Measurements from ENCODE around the gene FRMD3.

FRMD3 gene

GRCh38 chr9:83458530-83458929 lies 79.7 kb downstream of the FRMD3 start:
- Histone ChIP-seq H3K4me1 (ENCODE audit: control insufficient read depth in 1 of 2, insufficient read depth in 1 of 2, low read depth in 1 of 2, low read length in 1 of 2) (peaks cover 14 to 20% of the 10 kb centered on the region in 2 experiments), H3K36me3 (no peaks in the 10 kb centered on the region), H3K27me3 (no peaks in the 10 kb centered on the region), H3K4me3 (ENCODE audit: low read depth in 1 of 2, low read length in 1 of 2) (no peak overlapping the region), H3K27ac (no peak overlapping the region), H3K9me3 (no peaks in the 10 kb centered on the region)
- no peak for TF ChIP-seq CTCF (IDR thresholded peaks at IDR 0.05)

- H3K27ac ChIP-seq = no peak overlapping the region
- H3K4me3 ChIP-seq (ENCODE audit: low read depth in 1 of 2, low read length in 1 of 2) = no peak overlapping the region
- peaks cover 3 to 4% of the 10 kb centered on the region in 2 experiments for H3K4me1 ChIP-seq (ENCODE audit: control insufficient read depth in 1 of 2, insufficient read depth in 1 of 2, low read depth in 1 of 2, low read length in 1 of 2)
- H3K27me3 ChIP-seq = no peaks in the 10 kb centered on the region
- H3K9me3 ChIP-seq = no peaks in the 10 kb centered on the region
- TF ChIP-seq CTCF (IDR thresholded peaks at IDR 0.05) = no peak
- no peaks in the 10 kb centered on the region for H3K36me3 ChIP-seq
Observed at GRCh38 chr9:83457005-83457404, 81.2 kb downstream of the FRMD3 start.

- no peaks in the 10 kb centered on the region for H3K4me1 ChIP-seq (ENCODE audit: control insufficient read depth in 1 of 2, insufficient read depth in 1 of 2, low read depth in 1 of 2, low read length in 1 of 2)
- no peak overlapping the region for H3K27ac ChIP-seq
- H3K36me3 ChIP-seq = no peaks in the 10 kb centered on the region
- TF ChIP-seq CTCF (IDR thresholded peaks at IDR 0.05) = no peak
- H3K4me3 ChIP-seq (ENCODE audit: low read depth in 1 of 2, low read length in 1 of 2) = no peak overlapping the region
- no peaks in the 10 kb centered on the region for H3K27me3 ChIP-seq
- H3K9me3 ChIP-seq = no peaks in the 10 kb centered on the region
Observed at GRCh38 chr9:83456226-83456625, 82.0 kb downstream of the FRMD3 start.

- no peaks in the 10 kb centered on the region for H3K27me3 ChIP-seq
- no peaks in the 10 kb centered on the region for H3K9me3 ChIP-seq
- no peak overlapping the region for H3K4me3 ChIP-seq (ENCODE audit: low read depth in 1 of 2, low read length in 1 of 2)
- H3K27ac ChIP-seq = no peak overlapping the region
- H3K36me3 ChIP-seq = no peaks in the 10 kb centered on the region
- no peaks in the 10 kb centered on the region for H3K4me1 ChIP-seq (ENCODE audit: control insufficient read depth in 1 of 2, insufficient read depth in 1 of 2, low read depth in 1 of 2, low read length in 1 of 2)
- no peak for TF ChIP-seq CTCF (IDR thresholded peaks at IDR 0.05)
Observed at GRCh38 chr9:83454076-83454475, 84.1 kb downstream of the FRMD3 start.

- TF ChIP-seq CTCF (IDR thresholded peaks at IDR 0.05) = no peak
- Histone ChIP-seq H3K4me3 (ENCODE audit: low read depth in 1 of 2, low read length in 1 of 2) (no peak overlapping the region), H3K4me1 (ENCODE audit: control insufficient read depth in 1 of 2, insufficient read depth in 1 of 2, low read depth in 1 of 2, low read length in 1 of 2) (no peaks in the 10 kb centered on the region), H3K27ac (no peak overlapping the region), H3K36me3 (no peaks in the 10 kb centered on the region), H3K9me3 (no peaks in the 10 kb centered on the region), H3K27me3 (no peaks in the 10 kb centered on the region)
Observed at GRCh38 chr9:83451308-83451707, 86.9 kb downstream of the FRMD3 start.

- H3K27me3 ChIP-seq = no peaks in the 10 kb centered on the region
- H3K4me1 ChIP-seq (ENCODE audit: control insufficient read depth in 1 of 2, insufficient read depth in 1 of 2, low read depth in 1 of 2, low read length in 1 of 2) = no peaks in the 10 kb centered on the region
- no peak for TF ChIP-seq CTCF (IDR thresholded peaks at IDR 0.05)
- H3K4me3 ChIP-seq (ENCODE audit: low read depth in 1 of 2, low read length in 1 of 2) = no peak overlapping the region
- H3K36me3 ChIP-seq = no peaks in the 10 kb centered on the region
- H3K9me3 ChIP-seq = no peaks in the 10 kb centered on the region
- no peak overlapping the region for H3K27ac ChIP-seq
Observed at GRCh38 chr9:83449983-83450382, 88.2 kb downstream of the FRMD3 start.

All from neutrophil (primary cell).